Psoas muscle (tissue), 8 donors: ENCODE results near the gene TMTC2. TPM values are rescaled to one million over a fixed set of nuclear protein-coding genes. Genes with fewer than 3 reads are reported as not detected.

Experiments
- ATAC-seq, 4 donors: fragments of 200-7000 bp; cut with Tn5 transposase; one replicate each; pipeline ENCODE4 v1.9.1; 2020; ENCODE audit warnings: moderate library complexity in 3 of 4, mild to moderate bottlenecking in 2 of 4
- DNase-seq, 2 donors: peaks; one replicate each; pipeline ENCODE4 v3.0.0-alpha.2; 2020
- H3K27ac ChIP-seq: fragments of 200-600 bp; one replicate; pipeline ENCODE4 v1.8.0; 2022
- H3K27me3 ChIP-seq, 3 donors: fragments of 200-600 bp in 1 of 3; one replicate each; pipeline versions ENCODE4 v1.6.1 to v1.8.0; 2013 to 2022; ENCODE audit warnings: low read length in 2 of 3, mild to moderate bottlenecking in 2 of 3, moderate library complexity in 1 of 3; ENCODE audit not compliant: insufficient read depth in 3 of 3
- H3K36me3 ChIP-seq, 2 donors: fragments of 200-600 bp in 1 of 2; one replicate each; pipeline versions ENCODE4 v1.6.1 to v1.8.0; 2013 to 2022; ENCODE audit warnings: low read depth in 1 of 2, mild to moderate bottlenecking in 1 of 2, moderate library complexity in 1 of 2; ENCODE audit not compliant: insufficient read depth in 1 of 2
- H3K4me1 ChIP-seq: fragments of 200-600 bp; one replicate; pipeline ENCODE4 v1.8.0; 2022
- H3K4me3 ChIP-seq: fragments of 200-600 bp; one replicate; pipeline ENCODE4 v1.8.0; 2022; ENCODE audit warnings: mild to moderate bottlenecking
- H3K9me3 ChIP-seq: fragments of 200-600 bp; one replicate; pipeline ENCODE4 v1.8.0; 2022
- CTCF ChIP-seq: fragments of 200-600 bp; IDR thresholded peaks from one replicate; pipeline ENCODE4 v1.8.0; 2022; ENCODE audit warnings: antibody characterized with exemption
- WGBS, 3 donors: extraction: QIAGEN DNeasy Blood & Tissue Kit; methylation state at CpG; one replicate each; pipeline versions ENCODE4 v1.1.6 to v1.1.7; 2013; 5-methylcytosine and 5-hydroxymethylcytosine counted together
- intact Hi-C, 2 donors: fragments of 100-400 bp; cut with DNase I; formaldehyde crosslinking; loops; one replicate each; pipeline versions ENCODE4 v1.11.0 to v1.14.2; 2022
- polyA plus RNA-seq, 3 donors: library from polyadenylated mRNA; stranded (reverse); fragments of 200-250 nt; gene quantifications; one replicate each; pipeline ENCODE4 v1.2.3, GENCODE V29; 2013
- total RNA-seq, 4 donors: library from RNA; stranded (reverse); fragmentation: NEBNext Ultra II Directional in 2 of 4; extraction: Animal tissue kit (Norgen Biotek cat#: 25700) in 2 of 4; gene quantifications; one replicate each; pipeline versions ENCODE4 v1.2.1 to v1.2.4, GENCODE V29; 2021 to 2023
- donor health status: healthy with polysubstance abuse.
- donor health status: DM: no; HTN: no; CAD: no; lungs with moderate emphysema.
- donor health status: Bipolar disorder and iron deficiency.
- donor health status: healthy.
- donor health status: DM: yes; HTN: yes; CAD: no.
- donor health status: DM: no; HTN: no; CAD: no.
- donor health status: DM: no; HTN: no; CAD: no.
- donor health status: DM: yes; HTN: yes; CAD: no.

Gene TMTC2
- total and polyA plus RNA-seq, 7 donors: 0.85 to 2.7 (median 1.8) TPM

GRCh38 chr12:82807132-82807737, 120.5 kb downstream of the TMTC2 start:
- DNase-seq: no peak

GRCh38 chr12:82810568-82810967, 123.9 kb downstream of the TMTC2 start:
- ATAC-seq (no peak), DNase-seq (no peak)
- H3K36me3 ChIP-seq: no peaks in the 10 kb centered on the region
- no peak overlapping the region for H3K4me3 ChIP-seq
- TF ChIP-seq CTCF: no peak
- WGBS, 3 donors: 69 to 72% (median 69%) methylated on average over 5 of the region's 5 CpGs
- H3K27ac ChIP-seq: no peak overlapping the region
- intact Hi-C loops: no loop called here
- H3K4me1 ChIP-seq: no peaks in the 10 kb centered on the region
- no peaks in the 10 kb centered on the region for H3K27me3 ChIP-seq
- no peaks in the 10 kb centered on the region for H3K9me3 ChIP-seq

More at GRCh38 chr12:82807132-82807737, 120.5 kb downstream of the TMTC2 start:
- no peaks in the 10 kb centered on the region for H3K36me3 ChIP-seq
- no peaks in the 10 kb centered on the region for H3K9me3 ChIP-seq
- no peak overlapping the region for H3K4me3 ChIP-seq
- ATAC-seq: no peak
- H3K27me3 ChIP-seq: no peaks in the 10 kb centered on the region
- intact Hi-C loops: no loop called here
- no peak overlapping the region for H3K27ac ChIP-seq
- TF ChIP-seq CTCF: no peak
- no peaks in the 10 kb centered on the region for H3K4me1 ChIP-seq

- DNase-seq (no peak), ATAC-seq (no peak)
- Histone ChIP-seq H3K4me1 (no peaks in the 10 kb centered on the region), H3K27me3 (no peaks in the 10 kb centered on the region), H3K27ac (no peak overlapping the region), H3K36me3 (no peaks in the 10 kb centered on the region), H3K9me3 (no peaks in the 10 kb centered on the region), H3K4me3 (no peak overlapping the region)
- intact Hi-C loops: no loop called here
- TF ChIP-seq CTCF: no peak
Observed at GRCh38 chr12:82817368-82817767, 130.7 kb downstream of the TMTC2 start.

- H3K9me3 ChIP-seq: no peaks in the 10 kb centered on the region
- intact Hi-C loops: no loop called here
- H3K27ac ChIP-seq: no peak overlapping the region
- no peaks in the 10 kb centered on the region for H3K36me3 ChIP-seq
- no peak for TF ChIP-seq CTCF
- no peaks in the 10 kb centered on the region for H3K27me3 ChIP-seq
- H3K4me1 ChIP-seq: no peaks in the 10 kb centered on the region
- no peak for DNase-seq
- H3K4me3 ChIP-seq: no peak overlapping the region
- 93 to 100% (median 100%) methylated on average over 1 of the region's 1 CpG for WGBS, 3 donors
- ATAC-seq: no peak
Observed at GRCh38 chr12:82818271-82819035, 131.7 kb downstream of the TMTC2 start.

GRCh38 chr12:82826505-82826904, 139.8 kb downstream of the TMTC2 start:
- intact Hi-C loops: no loop called here
- no peak overlapping the region for H3K4me3 ChIP-seq
- H3K27ac ChIP-seq: no peak overlapping the region
- no peaks in the 10 kb centered on the region for H3K9me3 ChIP-seq
- no peaks in the 10 kb centered on the region for H3K27me3 ChIP-seq
- DNase-seq: no peak
- no peak for TF ChIP-seq CTCF
- ATAC-seq: no peak
- no peaks in the 10 kb centered on the region for H3K4me1 ChIP-seq
- no peaks in the 10 kb centered on the region for H3K36me3 ChIP-seq
